Bronchial epithelial cell (primary cell): ENCODE data around the gene OPCML. TPM values are rescaled to one million over a fixed set of nuclear protein-coding genes. Genes with fewer than 3 reads are reported as not detected.

ENCODE experiments used
- DNase-seq: peaks from one replicate; pipeline ENCODE4 v3.0.0-alpha.2; 2010; ENCODE audit warnings: low read depth
- FAIRE-seq: peaks from 2 replicates; lab custom pipeline; 2011; peaks lifted over from hg19 to GRCh38; lab: Jason Lieb, UNC
- H3K27me3 ChIP-seq: 2 replicates; pipeline ENCODE4 v1.5.1; 2011; ENCODE audit warnings: low read length; ENCODE audit not compliant: control insufficient read depth, insufficient read depth
- H3K36me3 ChIP-seq: 2 replicates; pipeline ENCODE4 v1.5.1; 2011; ENCODE audit warnings: low read length; ENCODE audit not compliant: control insufficient read depth, insufficient read depth
- H3K4me3 ChIP-seq: 2 replicates; pipeline ENCODE4 v1.5.1; 2011; ENCODE audit warnings: mild to moderate bottlenecking, low read depth, low read length, control low read depth
- CTCF ChIP-seq: IDR thresholded peaks from 2 replicates; pipeline ENCODE4 v1.5.1; 2011; ENCODE audit warnings: mild to moderate bottlenecking, moderate library complexity, low read length, control low read depth, inconsistent platforms; ENCODE audit not compliant: insufficient read depth, severe bottlenecking
- total RNA-seq: library from RNA; depleted of rRNA; stranded (reverse); fragments of >200 nt; gene quantifications from 2 replicates; pipeline ENCODE4 v1.2.1, GENCODE V29; 2014

Gene OPCML
- total RNA-seq, 1 donor from 2014 or later, result not detected

DNA sequence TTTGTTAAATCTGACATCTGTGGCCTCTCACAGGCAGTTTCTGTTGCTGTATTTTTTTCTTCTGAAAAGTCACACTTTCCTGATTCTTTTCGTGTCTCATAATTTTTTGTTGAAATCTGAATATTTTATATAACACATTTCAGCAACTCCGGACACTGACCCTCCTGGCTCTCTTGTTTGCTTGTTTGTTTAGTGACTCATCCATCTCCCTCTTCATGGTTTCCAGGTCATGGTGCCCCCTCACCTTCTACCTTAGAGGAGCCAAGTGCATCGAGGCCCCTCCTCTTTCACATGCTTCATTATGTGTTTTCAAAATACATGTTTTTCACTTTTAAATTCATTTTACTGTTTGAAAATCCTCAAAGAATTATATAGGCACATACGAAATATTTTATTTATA lies 562.4 kb downstream of the OPCML start:
- Histone ChIP-seq H3K27me3 (no peaks in the 10 kb centered on the region), H3K4me3 (no peak overlapping the region), H3K36me3 (no peaks in the 10 kb centered on the region)
- DNase-seq (no peak), FAIRE-seq (no peak)
- TF ChIP-seq CTCF, result no peak

DNA sequence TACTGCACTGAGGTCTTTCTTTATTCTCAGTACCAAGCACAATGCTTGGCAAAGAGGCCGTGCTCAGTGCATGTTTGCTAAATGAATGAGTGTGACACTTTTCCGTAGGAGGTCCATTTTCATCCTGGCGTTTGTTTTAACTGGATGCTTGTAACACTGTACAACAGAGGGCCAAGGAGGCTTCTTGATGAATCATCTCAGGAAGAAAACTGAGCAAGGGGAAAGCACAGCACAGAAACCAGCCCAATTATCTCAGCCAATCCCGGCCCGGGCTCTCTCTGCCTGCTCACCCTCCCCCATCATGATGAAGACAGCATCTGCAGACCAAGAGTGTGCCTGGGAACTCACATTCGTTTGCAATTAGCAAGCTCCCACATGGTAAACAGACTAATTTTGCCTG lies 570.3 kb downstream of the OPCML start:
- Histone ChIP-seq H3K36me3 (no peaks in the 10 kb centered on the region), H3K4me3 (no peak overlapping the region), H3K27me3 (no peaks in the 10 kb centered on the region)
- no peak for DNase-seq
- TF ChIP-seq CTCF, result no peak
- FAIRE-seq, result no peak

GRCh38 chr11:132961453-132961852 lies 570.8 kb downstream of the OPCML start:
- DNase-seq (no peak), FAIRE-seq (no peak)
- no peak for TF ChIP-seq CTCF
- H3K27me3 ChIP-seq, result no peaks in the 10 kb centered on the region
- H3K36me3 ChIP-seq, result no peaks in the 10 kb centered on the region
- no peak overlapping the region for H3K4me3 ChIP-seq

- FAIRE-seq, result no peak
- no peaks in the 10 kb centered on the region for H3K27me3 ChIP-seq
- H3K4me3 ChIP-seq, result no peak overlapping the region
- no peak for DNase-seq
- H3K36me3 ChIP-seq, result no peaks in the 10 kb centered on the region
- no peak for TF ChIP-seq CTCF
Measured at GRCh38 chr11:132960273-132961078, 571.8 kb downstream of the OPCML start.

GRCh38 chr11:132959693-132960092 lies 572.6 kb downstream of the OPCML start:
- no peak for DNase-seq
- TF ChIP-seq CTCF, result no peak
- Histone ChIP-seq H3K4me3 (no peak overlapping the region), H3K27me3 (no peaks in the 10 kb centered on the region), H3K36me3 (no peaks in the 10 kb centered on the region)
- no peak for FAIRE-seq

DNA sequence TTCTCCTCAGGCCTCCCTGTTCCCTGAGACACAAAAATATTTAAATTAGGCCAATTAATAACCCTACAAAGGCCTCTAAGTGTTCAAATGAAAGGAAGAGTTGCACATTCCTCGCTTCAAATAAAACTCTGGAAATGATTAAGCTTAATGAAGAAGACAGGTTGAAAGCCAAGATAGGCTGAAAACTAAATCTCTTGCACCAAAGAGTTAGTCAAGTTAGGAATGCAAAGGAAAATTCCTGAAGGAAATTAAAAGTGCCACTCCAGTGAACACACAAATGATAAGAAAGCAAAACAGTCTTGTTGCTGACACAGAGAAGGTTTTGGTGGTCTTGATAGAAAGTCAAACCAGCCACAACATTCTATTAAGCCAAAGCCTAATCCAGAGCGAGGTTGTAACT lies 574.4 kb downstream of the OPCML start:
- DNase-seq (no peak), FAIRE-seq (no peak)
- no peak for TF ChIP-seq CTCF
- no peaks in the 10 kb centered on the region for H3K36me3 ChIP-seq
- H3K27me3 ChIP-seq, result no peaks in the 10 kb centered on the region
- no peak overlapping the region for H3K4me3 ChIP-seq
